HG02852 (cell line): ENCODE data around the gene UBE2N.
"Not testable (repeated sequence)": the region's sequence is repeated elsewhere in the genome, so short reads cannot be mapped to it uniquely, and the experiment has no call there.

Experiments used
- ATAC-seq: cut with Tn5 transposase; IDR thresholded peaks from one replicate; pipeline ENCODE4 v1.9.1; 2021; ENCODE audit warnings: mild to moderate bottlenecking, moderate library complexity; ENCODE audit not compliant: unreplicated experiment

UBE2N gene

DNA sequence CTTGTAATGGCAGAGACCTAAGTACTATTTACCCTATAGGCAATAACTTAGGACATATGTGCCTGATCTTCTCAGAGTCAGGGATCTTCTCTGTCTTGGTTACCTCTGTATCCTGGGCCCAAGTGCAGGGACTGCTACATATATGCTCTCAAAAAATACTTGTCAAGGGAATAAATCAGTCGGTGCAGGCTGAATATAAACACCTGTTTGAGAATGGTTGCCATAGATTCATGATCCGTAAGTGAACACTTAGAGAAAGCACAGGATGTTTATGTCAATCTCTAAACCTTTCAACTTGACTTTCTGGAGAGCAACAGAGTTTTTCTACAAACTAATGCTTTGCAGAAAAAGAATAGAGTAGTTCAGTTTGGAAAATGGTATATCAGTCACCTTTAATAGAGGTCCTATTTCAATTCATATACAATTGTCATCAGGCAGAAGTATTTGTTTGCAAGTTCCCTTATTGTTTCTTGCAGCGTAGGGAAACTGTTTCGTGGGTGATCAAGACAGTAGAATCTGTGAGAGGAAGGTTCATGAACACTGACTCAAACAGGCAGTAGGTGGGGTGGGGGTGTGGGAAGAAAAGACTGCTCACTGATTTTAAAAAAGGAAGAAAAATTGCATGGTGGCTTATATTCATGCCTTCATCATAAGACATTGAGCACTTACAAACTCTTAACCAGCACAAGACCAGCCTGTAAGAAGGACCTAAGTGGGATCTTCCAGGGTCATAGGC lies 6.0 kb upstream of the UBE2N start:
- ATAC-seq: no peak

DNA sequence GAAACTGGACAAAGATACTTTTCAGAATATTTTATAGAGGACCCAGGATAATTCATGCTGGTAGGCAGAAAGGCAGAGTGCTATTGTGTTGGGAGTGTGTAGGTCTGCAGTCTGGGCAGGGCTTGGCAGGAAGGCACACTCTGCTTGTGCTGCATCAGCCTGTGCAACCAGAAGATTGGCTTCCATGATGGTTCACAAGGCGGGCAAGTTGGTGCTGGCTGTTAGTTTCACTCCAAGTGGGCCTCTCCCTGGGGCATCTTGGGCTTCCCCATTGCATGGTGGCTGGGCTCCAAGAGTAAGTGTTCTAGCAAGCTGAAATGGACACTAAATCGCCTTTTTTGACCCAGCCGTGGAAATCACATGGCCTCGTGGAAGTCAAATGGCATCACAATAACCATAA lies 1.8 kb upstream of the UBE2N start:
- ATAC-seq: no peak

DNA sequence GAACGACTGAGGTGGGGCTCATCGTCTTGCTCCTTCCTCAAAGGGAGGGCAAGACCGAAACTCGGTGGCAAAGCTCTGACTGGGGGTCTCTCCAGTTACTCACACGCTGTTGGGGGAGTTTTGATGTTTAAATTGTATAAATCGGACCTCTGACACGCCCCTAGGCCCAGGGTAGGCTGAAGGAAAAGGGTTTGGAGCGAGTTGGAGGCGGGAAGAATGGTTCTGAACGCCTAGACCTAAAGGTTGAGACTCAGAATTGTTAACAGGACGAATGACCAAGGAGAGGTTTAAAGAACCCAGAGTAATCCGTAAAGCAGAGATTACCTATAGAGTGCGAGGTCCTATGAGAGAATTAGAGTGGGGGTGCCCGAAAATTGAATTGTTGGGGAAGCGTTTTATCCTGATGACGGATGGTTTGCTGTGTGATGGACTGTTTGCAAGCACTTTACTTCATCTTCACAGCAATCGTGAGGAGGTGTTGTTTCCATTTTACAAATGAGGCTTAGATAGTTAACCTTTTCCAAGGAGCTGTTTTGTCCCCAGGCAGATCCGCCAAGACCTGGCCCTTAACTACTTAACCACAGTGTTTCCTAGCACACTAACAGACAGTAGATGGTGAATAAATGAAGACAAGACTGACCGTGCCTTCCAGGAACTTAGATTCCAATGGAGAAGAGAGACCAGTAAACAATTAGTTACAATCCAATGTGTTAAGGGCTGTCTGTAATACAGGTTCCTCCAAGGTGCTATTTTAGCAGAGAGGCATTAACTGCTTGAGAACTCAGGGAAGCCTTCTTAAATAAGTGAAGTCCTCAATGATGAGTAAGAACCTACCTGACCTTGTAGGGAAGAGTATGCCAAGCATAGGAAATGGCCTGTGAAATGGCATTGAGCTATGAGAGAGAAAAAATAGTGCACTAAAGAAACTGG lies 929 bp upstream of the UBE2N start:
- ATAC-seq: no peak

DNA sequence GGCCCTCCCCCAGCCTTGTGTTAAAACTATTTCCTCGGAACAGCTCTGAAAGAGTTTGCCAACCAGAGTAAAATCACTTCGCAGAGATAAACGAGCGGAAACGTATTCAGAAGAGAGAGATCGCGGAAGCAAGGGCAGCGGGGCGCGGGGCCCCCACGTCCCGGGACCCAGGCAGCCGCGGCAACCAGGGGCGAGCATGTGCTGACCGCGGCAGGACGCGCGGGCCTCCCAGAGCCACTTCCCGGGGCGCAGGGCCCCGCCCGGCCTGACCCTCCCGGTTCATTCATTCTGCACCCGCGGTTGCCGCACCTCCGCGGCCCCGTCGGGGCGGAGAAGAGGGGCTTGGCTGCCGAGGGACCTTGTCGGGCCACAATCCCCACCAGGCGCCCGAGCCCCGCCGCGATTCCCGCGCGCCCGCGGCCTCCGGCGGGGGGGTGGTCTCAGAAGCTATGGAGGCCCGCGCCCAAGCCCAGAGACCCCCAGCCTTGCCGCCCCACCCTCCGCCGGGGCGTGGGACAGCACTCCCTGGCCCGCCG lies 598 bp downstream of the UBE2N start:
- ATAC-seq: peak; percentile 6

DNA sequence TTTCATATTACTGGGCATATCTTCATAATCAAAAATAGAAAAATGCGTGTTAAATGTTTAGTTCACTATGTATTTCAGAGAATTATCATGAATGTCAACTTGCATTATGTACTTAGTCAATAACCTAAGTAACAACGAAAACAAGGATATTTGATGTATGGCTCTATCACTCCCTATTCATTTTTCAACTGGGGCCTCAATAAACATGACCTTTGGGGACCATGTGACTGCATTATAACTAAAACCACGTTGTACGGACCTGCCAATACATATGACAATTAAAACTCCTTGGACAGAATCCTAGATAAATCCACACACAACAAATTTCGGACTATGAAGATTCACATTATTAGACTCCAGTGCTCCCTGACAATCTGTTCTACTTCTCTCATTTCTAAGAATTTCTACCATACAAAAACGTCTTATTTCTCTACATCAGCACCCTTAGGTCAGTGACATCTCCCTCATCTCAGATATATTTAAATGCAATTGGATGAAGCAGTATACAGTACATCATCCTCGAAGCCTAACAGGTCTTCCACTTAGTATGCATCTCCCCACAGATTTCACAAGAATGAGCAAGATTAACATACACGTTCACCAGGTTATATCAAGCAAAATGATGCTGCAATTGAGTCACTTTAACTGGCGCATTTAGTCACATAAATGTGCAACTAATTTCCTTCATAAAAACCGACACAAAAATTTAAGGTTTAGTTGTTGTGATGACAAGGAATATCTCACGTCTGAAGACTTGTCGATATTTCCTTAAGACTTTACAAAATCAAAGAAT lies 1.5 kb downstream of the UBE2N start:
- no peak for ATAC-seq

DNA sequence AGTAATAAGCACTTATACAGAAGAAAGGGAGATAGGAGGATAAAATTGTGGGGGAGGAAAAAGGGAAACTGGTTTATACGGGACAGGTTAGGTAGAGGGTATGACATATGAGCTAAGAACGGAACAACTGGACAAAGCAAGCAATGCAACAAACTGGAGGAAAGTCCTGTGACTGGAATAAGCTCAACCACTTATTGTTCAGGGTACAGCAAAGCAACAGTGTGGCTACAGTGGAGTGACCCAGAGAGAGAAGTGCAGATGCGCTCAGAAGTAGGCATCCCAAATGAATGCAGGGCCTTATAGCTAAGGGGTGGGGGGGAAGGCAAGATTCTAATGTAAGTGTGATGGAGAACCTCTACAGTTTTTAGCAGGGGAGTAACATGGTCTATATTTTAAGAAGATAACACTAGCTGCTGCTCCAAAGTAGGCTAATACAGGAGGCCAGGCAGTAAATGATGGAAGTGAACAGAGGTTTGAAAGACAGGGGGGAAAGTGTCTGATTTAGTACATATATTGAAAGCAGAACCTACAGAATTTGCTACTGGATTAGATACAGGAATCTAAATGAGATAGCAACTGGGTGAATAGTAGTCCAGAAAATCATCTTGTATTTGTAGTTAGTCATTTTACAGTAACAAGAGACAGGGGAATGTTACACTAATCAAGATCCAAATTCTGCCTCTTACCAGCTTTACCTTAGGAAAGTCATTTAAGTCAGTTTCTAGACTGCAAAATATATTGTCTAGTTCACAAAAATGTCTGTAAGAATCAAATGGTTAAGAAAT lies 3.3 kb downstream of the UBE2N start:
- ATAC-seq: no peak

DNA sequence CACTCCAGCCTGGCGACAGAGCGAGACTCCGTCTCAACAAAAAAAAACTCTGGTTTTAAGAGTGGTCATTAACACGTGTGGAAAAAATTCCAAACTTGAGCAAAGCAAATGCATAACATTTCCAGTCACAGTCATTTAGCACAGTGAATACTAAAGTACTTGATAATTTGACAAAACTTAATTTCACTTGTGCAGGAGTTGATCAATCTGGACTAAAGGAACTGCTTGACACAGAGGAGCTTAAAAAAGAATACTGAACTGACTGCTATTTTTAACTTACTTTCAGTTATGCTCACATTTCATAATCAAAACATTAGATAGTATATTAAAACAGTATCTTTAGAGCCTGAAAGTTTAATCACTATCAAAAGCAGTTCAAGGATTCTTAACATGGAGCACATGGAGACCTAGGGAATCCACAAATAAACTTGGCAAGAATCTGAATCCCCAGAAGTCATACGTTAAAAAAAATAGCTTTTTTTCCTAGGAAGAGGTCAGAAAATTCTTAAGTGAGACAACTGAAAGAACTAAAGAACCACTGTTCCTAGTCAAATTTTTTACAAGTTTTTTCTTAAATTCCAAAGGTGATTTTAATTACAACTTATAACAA lies 7.4 kb downstream of the UBE2N start:
- no peak for ATAC-seq

DNA sequence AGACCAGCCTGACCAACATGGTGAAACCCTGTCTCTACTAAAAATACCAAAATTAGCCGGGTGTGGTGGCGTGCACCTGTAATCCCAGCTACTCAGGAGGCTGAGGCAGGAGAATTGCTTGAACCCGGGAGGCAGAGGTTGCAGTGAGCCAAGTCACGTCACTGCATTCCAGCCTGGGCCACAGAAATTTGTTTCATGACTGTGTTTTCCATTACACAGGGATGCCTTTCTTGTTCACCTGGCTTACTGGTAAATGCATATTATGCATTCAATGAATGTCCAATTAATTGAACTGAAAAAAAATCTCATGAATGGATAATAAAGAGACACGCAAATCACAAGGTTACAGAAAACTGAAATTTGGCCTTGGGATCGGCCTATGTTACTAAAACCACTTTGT lies 9.7 kb downstream of the UBE2N start:
- ATAC-seq: not testable (repeated sequence)

DNA sequence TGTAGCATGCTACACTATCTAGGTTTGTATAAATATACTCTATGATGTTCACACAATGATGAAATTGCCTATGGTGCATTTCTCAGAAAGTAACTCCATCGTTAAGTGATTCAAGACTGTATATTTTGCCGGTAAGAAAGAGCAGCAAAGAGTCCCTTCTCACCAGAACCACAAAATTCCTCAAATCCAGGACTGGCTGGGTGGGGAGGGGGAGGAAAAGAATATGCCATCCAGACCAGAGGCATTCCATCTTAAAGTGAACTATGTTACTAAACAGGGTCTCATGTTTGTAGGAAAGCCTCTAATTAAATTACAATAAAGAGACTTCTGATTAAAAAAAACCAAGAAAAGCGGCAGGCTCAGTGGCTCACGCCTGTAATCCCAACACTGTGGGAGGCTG lies 11.5 kb downstream of the UBE2N start:
- no peak for ATAC-seq

DNA sequence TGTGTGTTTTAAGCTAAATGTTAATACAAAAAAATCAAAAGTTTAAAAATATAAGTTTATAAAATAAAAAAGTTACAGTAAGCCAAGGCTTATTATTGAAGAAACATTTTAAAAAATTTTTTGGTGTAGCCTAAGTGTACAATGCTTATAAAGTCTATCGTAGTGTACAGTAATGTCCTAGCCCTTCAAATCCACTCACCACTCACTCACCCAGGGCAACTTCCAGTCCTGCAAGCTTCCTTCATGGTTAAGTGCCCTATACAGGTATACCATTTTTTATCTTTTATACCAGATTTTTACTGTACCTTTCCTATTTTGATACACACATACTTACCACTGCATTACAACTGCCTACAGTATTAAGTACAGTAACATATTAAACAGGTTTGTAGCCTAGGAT lies 11.9 kb downstream of the UBE2N start:
- no peak for ATAC-seq

DNA sequence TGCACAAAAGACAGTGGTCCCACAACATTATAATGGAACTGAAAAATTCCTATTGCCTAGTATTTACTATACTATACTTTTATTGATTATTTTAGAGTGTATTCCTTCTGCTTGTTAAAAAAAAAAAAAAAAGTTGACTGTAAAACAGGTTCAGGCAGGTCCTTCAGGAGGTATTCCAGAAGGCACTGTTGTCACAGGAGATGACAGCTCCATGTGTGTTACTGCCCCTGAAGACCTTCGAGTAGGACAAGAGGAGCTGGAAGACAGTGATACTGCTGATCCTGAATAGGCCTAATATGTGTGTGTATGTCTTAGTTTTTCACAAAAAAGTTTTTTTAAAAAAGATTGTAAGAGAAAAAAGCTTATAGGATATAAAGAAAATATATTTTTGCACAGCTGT lies 12.3 kb downstream of the UBE2N start:
- no peak for ATAC-seq

DNA sequence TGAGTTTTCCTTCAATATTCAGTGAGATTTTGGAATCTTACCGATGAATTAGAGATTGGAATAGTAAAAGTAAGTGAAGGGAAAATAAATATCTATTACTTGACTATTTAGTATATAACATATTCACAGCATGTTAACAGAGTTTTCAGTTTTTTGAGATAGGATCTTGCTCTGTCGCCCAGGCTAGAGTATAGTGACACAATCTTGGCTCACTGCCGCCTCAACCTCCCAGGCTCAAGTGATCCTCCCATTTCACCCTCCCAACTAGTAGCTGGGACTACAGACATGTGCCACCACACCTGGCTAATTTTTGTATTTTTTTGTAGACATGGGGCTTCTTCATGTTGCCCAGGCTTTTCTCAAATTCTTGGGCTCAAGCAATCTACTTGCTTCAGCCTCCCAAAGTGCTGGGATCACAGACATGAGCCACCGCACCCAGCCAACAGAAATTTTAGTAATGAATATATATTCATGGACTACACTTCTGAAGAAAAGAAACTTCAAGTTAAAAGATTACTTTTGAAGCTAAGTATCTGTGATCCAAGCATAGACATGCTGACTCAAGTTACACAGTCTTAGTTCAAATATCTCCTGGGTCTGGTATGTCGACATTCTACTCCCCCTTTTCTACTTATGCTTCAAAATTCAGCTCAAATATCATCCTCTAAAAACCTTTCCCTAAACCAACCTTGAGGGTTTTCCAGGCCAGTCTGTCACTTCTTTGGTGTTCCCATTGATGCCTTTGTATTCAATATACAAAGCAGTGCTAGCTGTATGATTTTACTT lies 13.8 kb downstream of the UBE2N start:
- no peak for ATAC-seq

DNA sequence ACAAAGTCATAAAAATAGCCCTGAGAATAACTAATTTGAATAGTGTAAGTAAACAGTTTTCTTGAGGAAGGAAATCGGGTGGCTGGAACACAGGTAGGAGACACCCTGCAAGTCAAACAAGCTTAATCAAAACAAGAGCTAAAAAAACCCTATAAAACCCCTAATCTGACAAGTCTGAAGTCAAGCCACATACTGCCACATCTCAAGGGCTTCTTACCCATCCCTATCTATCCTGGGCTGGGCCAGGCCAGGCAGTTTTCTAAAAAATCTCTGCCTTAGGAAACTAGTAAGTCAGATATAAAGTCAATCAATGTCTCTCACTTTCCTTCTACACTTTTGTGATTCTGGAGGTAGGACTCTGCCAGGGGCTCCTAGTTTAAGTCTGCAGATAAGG lies 15.3 kb downstream of the UBE2N start:
- ATAC-seq: no peak

DNA sequence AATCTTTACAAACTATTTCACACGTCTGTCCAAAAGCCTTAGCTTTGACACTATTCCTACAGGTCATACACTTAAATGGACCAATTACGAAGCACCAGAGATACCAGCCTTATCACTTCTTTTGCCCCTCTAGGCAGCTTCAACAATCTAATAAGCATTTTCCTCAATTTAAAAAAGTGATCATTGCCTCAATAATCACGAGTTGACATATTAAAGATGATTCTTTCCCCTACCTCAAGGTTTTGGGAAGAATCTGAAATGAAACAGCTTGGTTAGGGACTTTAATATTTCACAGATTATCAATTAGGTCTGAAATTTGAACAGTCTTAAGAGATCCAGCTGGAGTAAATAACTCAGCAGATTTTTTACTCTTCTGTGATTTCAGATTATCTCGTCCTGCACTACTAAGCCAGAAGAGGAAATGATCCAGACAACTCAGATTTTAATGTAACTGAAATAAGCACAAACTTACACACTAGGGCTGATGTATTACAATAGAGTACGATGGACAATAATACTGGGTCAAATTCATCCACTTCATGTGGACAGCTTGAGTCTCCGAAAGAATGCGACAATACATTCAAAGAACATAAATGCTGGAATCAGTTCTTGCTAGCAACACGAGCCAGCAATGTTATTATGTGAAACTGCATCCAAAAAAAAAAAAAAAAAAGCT lies 15.9 kb downstream of the UBE2N start:
- no peak for ATAC-seq

DNA sequence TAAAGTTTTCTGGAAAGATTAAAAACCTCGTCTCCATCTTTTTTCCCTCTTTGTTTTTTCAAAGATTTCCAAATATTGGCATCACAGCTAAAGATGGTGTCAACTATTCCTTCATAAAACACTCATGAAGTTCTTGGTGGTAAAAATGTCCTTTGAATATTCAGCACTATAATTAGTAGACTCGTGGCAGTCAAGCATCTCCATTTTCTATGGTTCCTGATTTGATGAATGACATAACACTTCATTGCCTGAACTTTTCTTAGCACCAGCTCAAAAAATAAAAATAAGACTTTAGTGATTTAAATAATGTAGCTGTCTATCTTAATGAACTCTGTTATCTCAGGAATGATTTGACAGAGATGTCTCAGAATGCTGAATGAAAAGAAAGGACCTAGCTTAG lies 19.7 kb downstream of the UBE2N start:
- ATAC-seq: no peak

DNA sequence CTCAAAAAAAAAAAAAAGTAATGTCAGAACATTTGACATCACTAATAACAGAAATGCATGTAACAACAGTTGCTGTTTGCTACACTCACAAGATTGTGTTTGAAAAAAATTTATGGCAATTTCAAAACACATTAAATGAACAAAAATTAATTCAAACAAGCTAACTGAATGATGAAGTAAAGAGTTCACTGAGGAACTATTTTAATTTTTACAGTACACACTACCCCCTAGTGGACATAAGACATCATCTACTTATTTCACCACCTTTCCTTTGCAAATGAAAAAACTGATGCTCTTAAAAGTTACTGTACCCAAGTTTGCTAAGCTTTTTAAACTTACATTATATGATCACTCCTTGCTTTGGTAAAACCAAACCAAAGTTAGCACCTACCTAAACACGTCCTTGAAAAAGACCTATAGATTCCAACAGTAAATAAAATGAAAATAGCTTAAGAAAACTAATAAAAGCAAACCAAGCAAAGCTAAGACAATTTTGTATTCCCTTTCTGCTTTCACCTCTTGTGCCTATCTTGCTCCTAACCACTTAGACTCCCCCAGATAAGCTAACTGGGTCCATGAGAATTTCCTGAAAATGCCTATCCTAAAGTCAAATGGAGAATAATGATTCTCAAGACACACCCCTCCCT lies 22.2 kb downstream of the UBE2N start:
- no peak for ATAC-seq

DNA sequence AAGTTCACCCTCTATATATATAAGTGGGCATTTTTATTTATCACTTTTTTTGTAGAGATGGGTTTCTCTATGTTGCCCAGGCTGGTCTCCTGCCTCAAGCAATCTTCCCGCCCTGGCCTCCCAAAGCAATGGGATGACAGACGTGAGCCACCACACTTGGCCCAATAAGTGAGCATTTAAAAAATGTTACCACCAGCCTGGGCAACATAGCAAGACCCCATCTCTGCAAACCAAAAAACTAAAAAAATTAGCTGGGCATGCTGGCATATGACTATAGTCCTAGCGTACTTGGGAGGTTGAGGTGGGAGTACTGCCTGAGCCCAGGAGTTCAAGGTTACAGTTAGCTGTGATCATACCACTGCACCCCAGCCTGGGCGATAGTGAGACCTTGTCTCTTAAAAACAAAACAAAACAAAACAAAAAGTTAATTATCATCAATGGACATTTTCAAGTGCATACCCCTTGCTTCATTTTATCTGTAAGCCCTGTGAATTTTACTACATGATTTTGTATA lies 23.7 kb downstream of the UBE2N start:
- ATAC-seq: no peak
